Urinary bladder (tissue), 4 donors: ENCODE data around the gene GPBAR1. TPM values are rescaled to one million over a fixed set of nuclear protein-coding genes. Genes with fewer than 3 reads are reported as not detected.

ENCODE experiments used
- DNase-seq: peaks from one replicate; pipeline ENCODE4 v3.0.0-alpha.2; 2015; ENCODE audit errors: extremely low spot score
- H3K27ac ChIP-seq: one replicate; pipeline ENCODE4 v1.5.1; 2013; ENCODE audit warnings: low read depth, mild to moderate bottlenecking, moderate library complexity
- H3K36me3 ChIP-seq: one replicate; pipeline ENCODE4 v1.6.1; 2013; ENCODE audit warnings: mild to moderate bottlenecking, moderate library complexity; ENCODE audit not compliant: insufficient read depth
- H3K4me1 ChIP-seq: one replicate; pipeline ENCODE4 v1.6.1; 2013; ENCODE audit warnings: mild to moderate bottlenecking, moderate library complexity; ENCODE audit not compliant: insufficient read depth
- H3K4me3 ChIP-seq: one replicate; pipeline ENCODE4 v1.5.1; 2013; ENCODE audit warnings: low read depth, low read length
- WGBS: extraction: QIAGEN DNeasy Blood & Tissue Kit; methylation state at CpG from one replicate; pipeline ENCODE4 v1.1.7; 2013; 5-methylcytosine and 5-hydroxymethylcytosine counted together
- polyA plus RNA-seq: library from polyadenylated mRNA; stranded (reverse); fragments of 200-250 nt; gene quantifications from one replicate; pipeline ENCODE4 v1.2.3, GENCODE V29; 2013
- total RNA-seq: library from RNA; depleted of rRNA; stranded (reverse); fragments of >200 nt; gene quantifications from one replicate; pipeline ENCODE4 v1.2.3, GENCODE V29; 2014
- donor health status: healthy with polysubstance abuse.
- donor health status: healthy.

GPBAR1 gene
- total and polyA plus RNA-seq, 2 donors = 1.6 to 19.3 TPM

- Histone ChIP-seq H3K4me3 (no peak overlapping the region), H3K36me3 (peaks cover 9% of the 10 kb centered on the region), H3K27ac (no peak overlapping the region), H3K4me1 (no peaks in the 10 kb centered on the region)
- 92% methylated on average over 13 of the region's 13 CpGs for WGBS
- DNase-seq = no peak
Measured at GRCh38 chr2:218256612-218257350, 4.0 kb upstream of the GPBAR1 start.

- DNase-seq = no peak
- no peaks in the 10 kb centered on the region for H3K4me1 ChIP-seq
Measured at GRCh38 chr2:218257390-218257981, 3.3 kb upstream of the GPBAR1 start.

GRCh38 chr2:218259099-218259961 lies 1.5 kb upstream of the GPBAR1 start:
- Histone ChIP-seq H3K36me3 (peaks cover 3% of the 10 kb centered on the region), H3K27ac (peak overlapping the region; percentile 65), H3K4me3 (no peak overlapping the region), H3K4me1 (no peaks in the 10 kb centered on the region)
- 19% methylated on average over 15 of the region's 15 CpGs for WGBS
- no peak for DNase-seq

More at GRCh38 chr2:218257390-218257981, 3.3 kb upstream of the GPBAR1 start:
- Histone ChIP-seq H3K4me3 (no peak overlapping the region), H3K27ac (no peak overlapping the region), H3K36me3 (peaks cover 5% of the 10 kb centered on the region)
- WGBS = 63% methylated on average over 8 of the region's 8 CpGs

GRCh38 chr2:218260166-218260565 lies 649 bp upstream of the GPBAR1 start:
- WGBS = 78% methylated on average over 5 of the region's 5 CpGs
- Histone ChIP-seq H3K36me3 (no peaks in the 10 kb centered on the region), H3K4me3 (no peak overlapping the region), H3K4me1 (no peaks in the 10 kb centered on the region), H3K27ac (peak overlapping the region; percentile 23)
- no peak for DNase-seq

- peaks cover 2% of the 10 kb centered on the region for H3K36me3 ChIP-seq
- no peak for DNase-seq
- 41% methylated on average over 8 of the region's 8 CpGs for WGBS
- no peaks in the 10 kb centered on the region for H3K4me1 ChIP-seq
- H3K27ac ChIP-seq = no peak overlapping the region
- no peak overlapping the region for H3K4me3 ChIP-seq
Measured at GRCh38 chr2:218261423-218262236, 815 bp downstream of the GPBAR1 start.

DNA sequence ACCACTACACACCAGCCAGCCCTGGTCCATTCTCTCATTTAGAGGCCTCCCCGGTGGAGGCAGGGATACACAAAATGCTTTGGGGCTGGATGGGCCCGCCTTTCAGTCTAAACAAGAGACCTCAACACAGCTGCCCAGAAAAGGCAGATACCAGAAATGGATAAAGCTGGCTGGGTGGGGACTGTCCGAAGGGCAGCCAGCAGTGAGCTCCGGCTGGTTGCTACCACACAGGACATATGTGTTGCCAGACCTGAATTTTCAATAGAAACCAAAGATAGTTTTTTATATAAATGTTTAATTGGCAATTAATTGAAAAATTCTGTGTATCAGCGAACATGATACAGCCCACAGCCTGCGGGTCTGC lies 1.4 kb downstream of the GPBAR1 start:
- Histone ChIP-seq H3K4me3 (no peak overlapping the region), H3K27ac (no peak overlapping the region), H3K4me1 (no peaks in the 10 kb centered on the region), H3K36me3 (peaks cover 5% of the 10 kb centered on the region)
- 46% methylated on average over 6 of the region's 6 CpGs for WGBS
- no peak for DNase-seq

- no peak overlapping the region for H3K27ac ChIP-seq
- H3K36me3 ChIP-seq = peaks cover 8% of the 10 kb centered on the region
- H3K4me1 ChIP-seq = no peaks in the 10 kb centered on the region
- H3K4me3 ChIP-seq = no peak overlapping the region
- DNase-seq = no peak
- 73% methylated on average over 39 of the region's 39 CpGs for WGBS
Measured at GRCh38 chr2:218262631-218263586, 2.1 kb downstream of the GPBAR1 start.

DNA sequence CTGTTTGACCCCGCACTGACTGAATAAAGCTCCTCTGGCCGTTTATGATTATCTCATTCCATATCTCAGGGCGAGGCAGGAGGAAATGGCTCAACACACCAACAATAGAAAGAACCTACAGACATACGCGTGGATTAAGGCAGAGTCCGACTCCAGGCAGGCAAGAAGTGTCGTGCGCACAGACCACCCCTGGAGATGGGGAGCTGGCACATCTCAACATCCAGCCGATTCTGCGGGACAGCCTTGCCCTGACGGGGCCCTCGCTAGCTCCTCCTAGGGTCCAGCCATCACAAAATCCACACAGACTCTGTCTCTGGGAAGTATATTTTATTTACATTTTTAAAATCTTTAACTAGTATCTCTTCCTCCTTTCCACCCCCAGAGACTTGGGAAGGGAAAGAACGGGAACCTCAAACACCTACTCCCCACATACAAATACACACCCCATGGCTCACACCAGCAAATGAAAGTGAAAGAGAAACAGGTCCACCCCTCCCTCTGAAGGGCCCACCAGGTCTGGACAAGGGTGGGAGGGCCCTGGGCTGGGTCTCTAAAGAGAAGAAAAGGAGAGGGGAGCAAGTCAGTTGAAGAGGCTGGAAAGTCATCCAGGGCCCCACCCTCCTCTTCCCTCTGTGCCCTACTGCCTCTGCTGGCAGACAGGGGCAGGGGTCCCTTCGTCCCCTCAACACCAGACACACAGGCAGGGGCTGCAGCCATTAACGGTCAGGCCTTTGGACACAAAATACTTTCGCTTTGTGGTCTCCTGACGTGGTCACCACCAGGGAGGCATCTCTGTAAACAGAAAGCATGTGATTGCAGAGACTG lies 3.2 kb downstream of the GPBAR1 start:
- peaks cover 8% of the 10 kb centered on the region for H3K36me3 ChIP-seq
- H3K4me1 ChIP-seq = no peaks in the 10 kb centered on the region
- H3K4me3 ChIP-seq = no peak overlapping the region
- 41% methylated on average over 17 of the region's 17 CpGs for WGBS
- DNase-seq = no peak
- peak overlapping the region; percentile 56 for H3K27ac ChIP-seq

DNA sequence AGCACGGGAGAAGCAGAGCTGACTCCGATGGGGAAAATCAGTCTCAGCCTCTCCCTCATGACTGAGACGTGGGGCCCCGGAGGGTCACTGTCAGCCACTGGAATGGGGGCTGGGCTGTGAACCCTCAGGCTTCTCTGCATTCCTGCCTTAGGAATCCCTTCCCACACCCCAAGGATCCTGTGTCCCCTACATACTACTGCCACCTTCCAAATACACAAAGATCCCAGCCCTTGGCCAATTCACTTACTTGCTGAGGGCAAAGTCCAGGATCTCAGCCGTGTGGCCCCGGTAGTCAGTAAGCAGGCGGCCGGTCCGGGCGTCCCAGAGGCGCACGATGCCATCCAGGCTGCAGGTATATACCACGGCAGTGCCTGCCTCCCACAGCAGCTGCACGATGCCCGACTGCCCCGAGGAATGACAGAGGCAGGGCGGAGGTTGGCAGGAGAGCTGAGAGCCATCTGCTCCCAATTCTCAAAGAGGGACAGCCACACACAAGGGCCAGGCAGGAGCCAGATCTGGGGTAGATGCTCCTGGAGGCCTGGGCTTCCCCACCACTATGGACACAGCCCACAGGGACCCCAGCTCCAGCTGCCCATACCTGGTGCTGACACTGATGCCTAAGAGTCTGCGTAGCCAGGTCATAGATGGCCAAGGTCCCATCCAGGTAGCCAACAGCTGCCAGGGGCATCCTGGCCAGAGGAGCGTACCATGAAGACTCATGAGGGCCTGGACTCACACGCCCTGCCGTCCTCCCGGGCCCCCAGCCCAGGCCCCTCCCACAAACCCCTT lies 4.2 kb downstream of the GPBAR1 start:
- Histone ChIP-seq H3K27ac (no peak overlapping the region), H3K36me3 (peaks cover 8% of the 10 kb centered on the region), H3K4me1 (no peaks in the 10 kb centered on the region), H3K4me3 (no peak overlapping the region)
- no peak for DNase-seq
- 81% methylated on average over 22 of the region's 22 CpGs for WGBS

GRCh38 chr2:218265626-218266025 lies 4.8 kb downstream of the GPBAR1 start:
- Histone ChIP-seq H3K4me3 (no peak overlapping the region), H3K4me1 (no peaks in the 10 kb centered on the region), H3K27ac (no peak overlapping the region), H3K36me3 (peaks cover 8% of the 10 kb centered on the region)
- 91% methylated on average over 8 of the region's 8 CpGs for WGBS
- DNase-seq = no peak

GRCh38 chr2:218266316-218266979 lies 5.6 kb downstream of the GPBAR1 start:
- H3K27ac ChIP-seq = no peak overlapping the region
- H3K36me3 ChIP-seq = peaks cover 8% of the 10 kb centered on the region
- no peak for DNase-seq
- H3K4me1 ChIP-seq = no peaks in the 10 kb centered on the region
- no peak overlapping the region for H3K4me3 ChIP-seq
- WGBS = 94% methylated on average over 15 of the region's 15 CpGs
